Bronchial epithelial cell (primary cell): ENCODE measurements around the gene EMID1. TPM values are rescaled to one million over a fixed set of nuclear protein-coding genes. Genes with fewer than 3 reads are reported as not detected.
A peak's percentile ranks its signal among the peaks of the same experiment; 100 is the strongest.

Experiments used
- DNase-seq: peaks from one replicate; pipeline ENCODE4 v3.0.0-alpha.2; 2010; ENCODE audit warnings: low read depth
- FAIRE-seq: peaks from 2 replicates; lab custom pipeline; 2011; peaks lifted over from hg19 to GRCh38; lab: Jason Lieb, UNC
- H3K27me3 ChIP-seq: 2 replicates; pipeline ENCODE4 v1.5.1; 2011; ENCODE audit warnings: low read length; ENCODE audit not compliant: control insufficient read depth, insufficient read depth
- H3K36me3 ChIP-seq: 2 replicates; pipeline ENCODE4 v1.5.1; 2011; ENCODE audit warnings: low read length; ENCODE audit not compliant: control insufficient read depth, insufficient read depth
- H3K4me3 ChIP-seq: 2 replicates; pipeline ENCODE4 v1.5.1; 2011; ENCODE audit warnings: mild to moderate bottlenecking, low read depth, low read length, control low read depth
- total RNA-seq: library from RNA; depleted of rRNA; stranded (reverse); fragments of >200 nt; gene quantifications from 2 replicates; pipeline ENCODE4 v1.2.1, GENCODE V29; 2014
- TF ChIP-seq, protein P1 (sequence below): IDR thresholded peaks from 2 replicates; pipeline ENCODE4 v1.5.1; 2011; ENCODE audit warnings: mild to moderate bottlenecking, moderate library complexity, low read length, control low read depth, inconsistent platforms; ENCODE audit not compliant: insufficient read depth, severe bottlenecking

Gene EMID1
- total RNA-seq, 1 donor from 2014 or later, result not detected

DNA sequence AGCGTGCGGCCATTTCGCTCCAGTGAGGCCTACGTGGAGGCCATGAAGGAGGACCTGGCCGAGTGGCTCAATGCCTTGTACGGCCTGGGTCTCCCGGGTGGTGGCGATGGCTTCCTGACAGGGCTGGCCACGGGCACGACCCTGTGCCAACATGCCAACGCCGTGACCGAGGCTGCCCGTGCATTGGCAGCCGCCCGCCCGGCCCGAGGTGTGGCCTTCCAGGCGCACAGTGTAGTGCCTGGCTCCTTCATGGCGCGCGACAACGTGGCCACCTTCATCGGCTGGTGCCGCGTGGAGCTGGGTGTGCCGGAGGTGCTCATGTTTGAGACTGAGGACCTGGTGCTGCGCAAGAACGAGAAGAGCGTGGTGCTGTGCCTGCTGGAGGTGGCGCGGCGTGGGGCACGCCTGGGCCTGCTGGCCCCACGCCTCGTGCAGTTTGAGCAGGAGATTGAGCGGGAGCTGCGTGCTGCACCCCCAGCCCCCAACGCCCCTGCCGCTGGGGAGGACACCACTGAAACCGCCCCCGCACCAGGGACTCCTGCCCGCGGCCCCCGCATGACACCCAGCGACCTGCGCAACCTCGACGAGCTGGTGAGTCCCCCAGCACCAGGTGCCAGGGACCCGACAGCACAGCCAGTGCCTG, 102.6 kb downstream of the EMID1 start:
- Histone ChIP-seq H3K4me3 (no peak overlapping the region), H3K36me3 (peaks cover 2% of the 10 kb centered on the region), H3K27me3 (peaks cover 2% of the 10 kb centered on the region)
- DNase-seq, result no peak
- no peak for FAIRE-seq
- TF ChIP-seq, protein P1, sequence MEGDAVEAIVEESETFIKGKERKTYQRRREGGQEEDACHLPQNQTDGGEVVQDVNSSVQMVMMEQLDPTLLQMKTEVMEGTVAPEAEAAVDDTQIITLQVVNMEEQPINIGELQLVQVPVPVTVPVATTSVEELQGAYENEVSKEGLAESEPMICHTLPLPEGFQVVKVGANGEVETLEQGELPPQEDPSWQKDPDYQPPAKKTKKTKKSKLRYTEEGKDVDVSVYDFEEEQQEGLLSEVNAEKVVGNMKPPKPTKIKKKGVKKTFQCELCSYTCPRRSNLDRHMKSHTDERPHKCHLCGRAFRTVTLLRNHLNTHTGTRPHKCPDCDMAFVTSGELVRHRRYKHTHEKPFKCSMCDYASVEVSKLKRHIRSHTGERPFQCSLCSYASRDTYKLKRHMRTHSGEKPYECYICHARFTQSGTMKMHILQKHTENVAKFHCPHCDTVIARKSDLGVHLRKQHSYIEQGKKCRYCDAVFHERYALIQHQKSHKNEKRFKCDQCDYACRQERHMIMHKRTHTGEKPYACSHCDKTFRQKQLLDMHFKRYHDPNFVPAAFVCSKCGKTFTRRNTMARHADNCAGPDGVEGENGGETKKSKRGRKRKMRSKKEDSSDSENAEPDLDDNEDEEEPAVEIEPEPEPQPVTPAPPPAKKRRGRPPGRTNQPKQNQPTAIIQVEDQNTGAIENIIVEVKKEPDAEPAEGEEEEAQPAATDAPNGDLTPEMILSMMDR, result no peak

DNA sequence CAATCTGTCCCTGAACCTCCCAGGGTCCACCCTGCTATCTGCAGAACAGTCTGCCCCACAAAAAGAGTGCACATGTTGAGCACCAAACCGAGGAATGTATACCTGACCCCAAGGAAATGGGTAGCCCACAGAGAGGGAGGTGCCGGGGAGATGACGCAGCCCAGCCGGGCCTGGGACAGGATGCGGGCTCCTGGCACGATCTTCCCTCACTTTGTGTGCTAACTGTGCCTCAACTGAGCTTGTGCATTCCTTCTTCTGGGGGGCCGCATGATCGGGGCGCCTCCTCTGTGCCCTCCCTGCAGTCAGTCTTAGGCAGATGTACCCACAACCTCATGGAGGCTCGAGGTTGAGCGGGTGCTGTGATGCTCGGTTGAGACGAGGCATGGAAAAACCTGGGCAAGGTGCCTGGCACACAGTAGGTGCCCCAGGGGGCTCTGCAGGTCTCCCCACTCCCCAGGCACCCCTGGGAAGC, 103.1 kb downstream of the EMID1 start:
- TF ChIP-seq, protein P1, result no peak
- DNase-seq, result peak; percentile 61
- no peak overlapping the region for H3K4me3 ChIP-seq
- peaks cover 2% of the 10 kb centered on the region for H3K36me3 ChIP-seq
- H3K27me3 ChIP-seq, result peaks cover 8% of the 10 kb centered on the region
- FAIRE-seq, result peak; percentile 86

Other genes starting within 250 kb of the EMID1 start
- not detected in 2 replicates for gene C22orf31, start 144.1 kb upstream of the EMID1 start, total RNA-seq
- gene KREMEN1, start 132.9 kb upstream of the EMID1 start, total RNA-seq, result 5.8 and 15.9 TPM in 2 replicates
- gene RHBDD3, start 62.1 kb downstream of the EMID1 start, total RNA-seq, result 21.6 and 25.0 TPM in 2 replicates
- gene EWSR1, start 62.4 kb downstream of the EMID1 start, total RNA-seq, result 87.1 and 163 TPM in 2 replicates
- gene GAS2L1, start 100.8 kb downstream of the EMID1 start, total RNA-seq, result 4.1 and 5.3 TPM in 2 replicates
- gene RASL10A, start 109.8 kb downstream of the EMID1 start, total RNA-seq, result not detected in 2 replicates
- gene AP1B1, start 182.7 kb downstream of the EMID1 start, total RNA-seq, result 44.8 and 55.6 TPM in 2 replicates
- not detected in 2 replicates for gene RFPL1, start 232.7 kb downstream of the EMID1 start, total RNA-seq